ENCODE results near the gene RHBDD2.
"Not testable (repeated sequence)": the region's sequence is repeated elsewhere in the genome, so short reads cannot be mapped to it uniquely, and the experiment has no call there.

The RHBDD2 gene

DNA sequence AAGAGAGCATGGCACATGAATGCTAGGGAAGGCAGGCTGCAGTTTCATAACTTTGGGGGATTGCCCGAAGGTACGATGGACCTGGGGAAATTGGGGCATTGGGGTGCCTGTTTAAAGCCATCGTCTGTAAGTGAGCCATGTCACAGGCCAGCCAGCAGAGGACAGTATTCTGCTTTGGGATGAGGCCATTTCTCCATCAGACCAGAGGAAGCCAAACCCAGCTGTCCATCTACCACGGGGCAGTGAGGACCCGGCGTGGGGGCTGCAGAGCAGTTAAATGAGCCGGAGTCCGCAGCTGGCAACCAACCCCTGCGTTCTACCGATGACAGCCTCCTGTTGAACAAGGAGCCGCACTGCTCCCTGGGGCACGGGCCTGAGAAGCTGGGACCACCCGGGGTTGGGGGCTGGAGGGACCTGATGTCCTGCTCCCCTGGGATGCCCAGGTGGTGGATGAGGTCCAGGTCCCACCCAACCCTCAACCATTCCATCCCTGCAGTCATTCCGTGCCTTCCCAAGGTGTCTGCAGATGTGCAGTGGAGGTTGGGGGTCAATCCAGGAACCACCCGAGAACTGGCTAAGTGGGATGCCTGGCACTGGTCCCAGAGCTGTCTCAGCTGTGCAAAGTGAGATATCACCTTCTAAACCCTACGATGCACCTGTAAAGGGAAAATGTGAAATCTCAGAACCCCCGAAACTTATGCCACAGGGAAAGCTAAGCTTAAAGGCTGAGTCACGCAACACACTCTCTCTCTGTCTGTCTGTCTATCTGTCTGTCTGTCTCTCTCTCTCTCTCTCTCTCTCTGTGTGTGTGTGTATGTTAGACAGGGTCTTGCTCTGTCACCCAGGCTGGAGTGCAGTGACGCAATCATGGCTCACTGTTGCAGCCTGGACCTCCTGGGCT, 12.1 kb upstream of the RHBDD2 start:
- peak; percentile 54 for DNase-seq

DNA sequence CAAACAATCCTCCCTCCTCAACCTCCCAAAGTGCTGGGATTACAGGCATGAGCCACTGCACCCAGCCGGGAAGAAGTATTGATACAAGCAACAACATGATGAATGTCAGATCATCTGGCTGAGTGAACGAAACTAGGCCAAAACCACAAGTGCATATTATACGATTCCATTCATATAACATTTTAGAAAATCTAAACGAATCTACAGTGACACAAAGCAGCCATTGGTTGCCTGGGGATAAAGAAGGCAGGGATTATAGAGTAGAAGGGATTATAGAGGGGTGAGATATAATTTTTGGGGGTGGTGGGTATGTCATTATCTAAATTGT, 11.5 kb upstream of the RHBDD2 start:
- DNase-seq = no peak

DNA sequence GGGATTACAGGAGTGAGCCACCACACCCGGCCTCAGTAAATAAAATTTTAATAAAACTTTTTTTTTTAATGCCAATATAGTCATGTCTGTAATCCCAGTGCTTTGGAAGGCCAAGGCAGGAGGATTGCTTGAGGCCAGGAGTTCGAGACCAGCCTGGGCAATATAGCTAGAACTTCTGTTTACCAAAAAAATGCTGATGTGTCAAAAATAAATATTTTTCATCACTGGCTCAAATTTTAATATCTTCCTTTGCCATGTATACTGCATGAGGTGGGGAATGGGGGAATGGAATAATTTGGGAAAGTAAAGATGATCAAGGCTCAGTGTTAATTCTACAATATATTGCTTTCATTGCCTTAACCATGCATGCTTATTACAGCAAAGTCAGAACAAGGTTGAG, 10.7 kb upstream of the RHBDD2 start:
- no peak for DNase-seq

DNA sequence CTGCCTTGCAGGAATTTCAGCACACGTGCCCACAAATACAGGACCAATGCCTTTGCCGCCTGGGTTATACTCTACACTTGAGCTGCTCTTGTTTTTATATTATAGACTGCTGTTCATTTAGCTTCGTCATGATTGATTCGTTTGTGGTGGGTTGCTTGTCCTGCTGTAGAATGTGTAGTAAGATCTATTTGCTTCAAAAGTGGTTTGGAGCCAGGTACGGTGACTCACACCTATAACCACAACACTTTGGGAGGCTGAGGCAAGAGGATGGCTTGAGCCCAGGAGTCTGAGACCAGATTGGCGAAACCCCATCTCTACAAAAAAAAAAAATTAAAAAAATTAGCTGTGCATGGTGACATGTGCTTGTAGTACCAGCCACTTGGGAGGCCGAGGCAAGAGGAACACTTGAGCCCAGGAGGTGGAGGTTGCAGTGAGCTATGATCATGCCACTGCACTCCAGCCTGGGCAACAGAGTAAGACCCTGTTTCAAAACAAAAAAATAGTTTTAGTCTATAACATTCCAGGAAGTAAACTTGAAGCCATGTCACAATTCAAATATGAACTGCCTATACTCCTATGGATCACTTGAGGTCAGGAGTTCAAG, 9.0 kb upstream of the RHBDD2 start:
- DNase-seq = no peak

DNA sequence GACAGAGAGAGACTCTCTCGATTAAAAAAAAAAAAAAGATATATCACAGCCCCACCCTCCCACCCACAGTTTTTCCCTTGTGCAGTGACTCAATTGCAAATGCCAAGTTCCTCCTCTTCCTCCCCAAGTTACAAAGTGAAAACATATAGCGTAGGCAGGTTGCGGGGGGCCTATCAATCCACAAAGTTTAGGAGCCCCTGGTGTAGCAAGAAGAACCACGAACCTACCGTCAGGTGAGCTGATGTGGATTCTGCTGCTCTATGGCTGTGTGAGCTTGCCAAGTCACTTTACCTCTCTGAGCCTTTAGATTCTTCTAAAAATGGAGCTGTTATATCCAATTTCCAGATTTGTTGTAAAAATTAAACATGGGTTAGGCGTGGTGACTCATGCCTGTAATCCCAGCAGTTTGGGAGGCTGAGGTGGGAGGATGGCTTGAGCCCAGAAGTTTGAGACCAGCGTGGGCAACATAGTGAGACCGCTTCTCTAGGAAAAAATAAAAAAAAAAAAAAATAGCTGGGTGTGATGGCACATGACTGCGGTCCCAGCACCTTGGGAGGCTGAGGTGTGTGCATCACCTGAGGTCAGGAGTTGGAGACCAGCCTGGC, 8.2 kb upstream of the RHBDD2 start:
- no peak for DNase-seq

DNA sequence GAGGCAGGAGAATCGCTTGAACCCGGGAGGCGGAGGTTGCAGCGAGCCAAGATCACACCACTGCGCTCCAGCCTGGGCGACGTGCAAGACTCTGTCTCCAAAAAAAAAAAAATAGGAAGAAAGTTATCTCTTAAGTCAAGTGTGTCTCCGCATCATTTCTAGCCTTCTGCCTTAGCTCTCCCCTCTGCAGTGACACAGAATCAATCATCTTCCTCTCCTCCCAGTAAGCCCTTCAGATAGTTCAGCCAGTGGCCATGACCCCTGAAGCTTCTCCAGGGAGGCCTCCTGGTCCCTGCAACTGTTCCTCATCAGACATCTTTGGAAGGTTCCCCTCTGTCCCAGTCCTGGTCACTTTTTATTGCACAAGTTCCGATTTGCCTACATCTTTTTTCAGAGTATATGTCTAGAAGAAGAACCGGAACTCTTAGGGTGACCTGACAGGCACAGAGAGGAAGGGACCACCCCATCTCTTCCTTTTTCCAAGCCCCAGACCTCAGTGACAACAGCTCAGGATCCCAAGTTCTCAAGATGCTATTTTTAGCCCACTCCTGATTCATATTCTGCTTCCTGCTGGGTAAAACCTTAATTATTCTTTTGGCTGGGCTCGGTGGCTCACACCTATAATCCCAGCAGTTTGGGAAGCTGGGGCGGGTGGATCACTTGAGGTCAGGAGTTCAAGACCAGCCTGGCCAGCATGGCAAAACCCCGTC, 6.6 kb upstream of the RHBDD2 start:
- DNase-seq = peak; percentile 44

DNA sequence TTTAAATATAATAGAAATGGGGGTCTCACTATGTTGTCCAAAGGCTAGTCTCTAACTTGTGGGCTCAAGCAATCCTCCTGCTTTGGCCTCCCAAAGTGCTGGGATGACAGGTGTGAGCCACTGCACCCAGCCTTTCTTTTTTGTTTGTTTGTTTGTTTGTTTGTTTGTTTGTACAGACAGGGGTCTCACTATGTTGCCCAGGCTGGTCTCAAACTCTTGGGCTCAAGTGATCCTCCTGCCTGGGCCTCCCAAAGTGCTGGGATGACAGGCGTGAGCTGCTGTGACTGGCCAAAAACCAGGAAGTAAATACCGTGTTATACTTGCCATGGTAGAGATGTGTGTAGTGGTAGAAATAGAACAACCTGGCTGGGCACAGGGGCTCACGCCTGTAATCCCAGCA, 4.7 kb upstream of the RHBDD2 start:
- not testable (repeated sequence) for DNase-seq

DNA sequence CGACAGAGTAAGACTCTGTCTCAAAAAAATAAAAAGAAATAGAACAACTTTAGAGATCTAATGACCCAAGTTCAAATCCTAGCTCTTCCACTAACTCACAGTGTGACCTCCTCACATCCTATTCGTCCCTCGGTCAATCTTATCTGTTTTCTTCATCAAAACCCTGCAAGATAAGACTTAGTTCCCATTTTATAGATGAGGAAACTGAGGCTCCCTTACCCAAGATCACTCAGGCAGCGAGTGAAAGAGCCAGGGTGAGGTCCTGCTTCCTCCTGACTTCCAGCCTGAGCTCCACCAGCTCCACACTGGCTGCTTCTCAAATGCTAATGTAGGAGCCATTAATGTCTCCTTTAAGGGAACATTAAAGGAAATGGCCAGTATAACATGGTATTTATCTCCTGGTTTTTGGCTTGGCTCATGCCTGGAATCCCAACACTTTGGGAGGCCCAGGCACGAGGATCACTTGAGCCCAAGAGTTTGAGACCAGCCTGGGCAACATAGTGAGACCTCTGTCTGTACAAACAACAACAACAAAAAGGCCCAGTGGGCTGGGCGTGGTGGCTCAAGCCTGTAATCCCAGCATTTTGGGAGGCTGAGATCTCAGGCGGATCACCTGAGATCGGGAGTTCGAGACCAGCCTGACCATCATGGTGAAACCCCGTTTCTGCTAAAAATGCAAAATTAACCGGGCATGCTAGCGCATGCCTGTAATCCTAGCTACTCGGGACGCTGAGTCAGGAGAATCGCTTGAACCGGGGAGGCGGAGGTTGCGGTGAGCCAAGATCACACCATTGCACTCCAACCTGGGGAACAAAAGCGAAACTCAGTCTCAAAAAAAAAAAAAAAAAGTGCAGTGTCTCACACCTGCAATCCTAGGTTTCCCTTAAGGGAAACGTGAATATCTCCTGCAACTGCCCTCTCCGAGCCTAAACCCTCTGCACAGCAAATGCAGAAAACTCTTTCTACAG, 3.4 kb upstream of the RHBDD2 start:
- DNase-seq = no peak

DNA sequence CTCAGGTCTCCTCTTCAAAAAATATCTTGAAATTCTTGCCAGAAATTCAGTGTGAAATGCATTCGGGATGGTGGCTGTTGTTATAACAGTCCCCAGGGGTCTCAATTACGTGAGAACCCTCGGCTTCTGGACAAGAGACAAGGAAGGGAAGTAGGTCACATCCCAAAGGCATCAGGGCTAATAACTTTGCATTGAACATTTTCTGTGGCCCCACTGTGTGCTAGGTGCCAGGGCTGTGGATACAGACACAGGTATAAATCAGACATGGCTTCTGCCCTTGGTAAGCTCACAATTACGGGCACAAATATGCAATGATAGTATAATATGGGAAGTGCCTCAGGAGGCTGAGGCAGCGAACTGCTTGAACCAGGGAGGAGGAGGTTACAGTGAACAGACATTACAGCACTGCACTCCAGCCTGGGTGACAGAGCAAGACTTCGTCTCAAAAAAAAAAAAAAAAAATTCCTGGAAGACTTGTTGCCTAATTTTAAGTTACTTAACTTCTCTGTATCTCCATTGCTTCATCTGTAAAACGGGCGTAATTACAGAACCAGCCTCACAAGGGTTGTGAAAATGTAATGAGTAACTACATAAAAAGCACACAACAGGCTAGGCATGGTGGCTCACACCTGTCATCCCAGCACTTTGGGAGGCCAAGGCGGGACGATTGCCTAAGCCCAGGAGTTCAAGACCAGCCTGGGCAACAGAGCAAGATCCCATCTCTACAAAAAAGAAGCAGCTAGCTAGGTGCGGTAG, 2.5 kb upstream of the RHBDD2 start:
- no peak for DNase-seq

DNA sequence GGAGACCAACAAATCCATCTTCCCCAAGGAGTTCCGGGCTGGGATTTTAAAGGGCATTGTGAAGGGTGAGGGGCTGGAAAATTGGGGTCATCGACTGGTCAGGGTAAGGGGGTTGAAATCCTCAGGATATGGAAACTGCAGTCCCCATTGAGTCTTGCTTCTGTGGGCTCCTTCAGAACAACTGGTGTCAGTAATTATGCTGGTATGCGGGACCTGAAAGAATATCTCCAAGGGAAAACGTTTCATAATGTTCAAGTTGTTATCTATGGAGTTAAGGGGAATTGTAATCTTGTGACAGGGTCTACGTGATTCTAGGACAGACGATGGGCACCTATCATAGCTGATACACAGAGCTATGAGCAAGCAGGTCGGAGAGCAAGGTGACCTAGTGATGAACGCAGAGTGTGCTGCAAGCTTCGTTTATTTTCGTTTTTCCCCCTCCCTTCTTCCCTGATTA, 494 bp upstream of the RHBDD2 start:
- DNase-seq = no peak

DNA sequence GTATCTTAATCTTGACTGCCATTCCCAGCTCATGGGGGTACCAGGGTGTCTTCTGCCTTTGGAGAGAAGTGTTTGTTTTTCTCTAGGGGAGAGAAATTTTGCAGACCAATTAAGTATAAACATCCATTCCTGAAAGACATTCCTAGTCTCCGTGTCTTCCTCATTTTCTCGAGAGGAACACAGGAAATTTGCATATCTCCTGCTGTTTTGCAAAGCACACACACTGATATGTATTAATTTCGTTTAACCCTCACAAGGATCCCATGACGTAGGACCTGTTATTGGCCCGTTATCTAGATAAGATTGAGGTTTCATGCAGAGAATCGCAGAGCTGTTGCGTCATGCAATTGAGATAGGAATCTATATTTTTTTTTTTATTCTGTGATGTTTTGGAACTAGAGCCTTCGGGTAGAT, 944 bp downstream of the RHBDD2 start:
- peak; percentile 39 for DNase-seq

DNA sequence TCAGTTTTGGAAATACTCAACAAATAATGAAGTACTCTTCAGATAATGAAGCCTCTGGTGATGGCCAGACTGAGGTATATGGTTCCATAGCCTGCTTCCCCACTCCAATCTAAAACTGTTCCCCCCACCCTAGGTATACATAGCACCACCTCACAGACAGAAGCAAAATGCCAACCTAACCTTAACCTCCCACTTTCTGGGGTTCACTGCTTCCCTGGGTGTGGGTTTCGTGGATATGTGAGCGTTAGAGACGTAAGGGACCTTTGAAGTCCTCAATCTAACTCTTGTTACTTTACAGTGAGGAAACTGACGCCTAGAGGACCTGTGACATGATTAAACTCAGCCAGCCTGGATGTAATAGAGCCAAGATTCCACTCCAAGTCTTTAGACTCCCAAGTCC, 1.4 kb downstream of the RHBDD2 start:
- DNase-seq = no peak

DNA sequence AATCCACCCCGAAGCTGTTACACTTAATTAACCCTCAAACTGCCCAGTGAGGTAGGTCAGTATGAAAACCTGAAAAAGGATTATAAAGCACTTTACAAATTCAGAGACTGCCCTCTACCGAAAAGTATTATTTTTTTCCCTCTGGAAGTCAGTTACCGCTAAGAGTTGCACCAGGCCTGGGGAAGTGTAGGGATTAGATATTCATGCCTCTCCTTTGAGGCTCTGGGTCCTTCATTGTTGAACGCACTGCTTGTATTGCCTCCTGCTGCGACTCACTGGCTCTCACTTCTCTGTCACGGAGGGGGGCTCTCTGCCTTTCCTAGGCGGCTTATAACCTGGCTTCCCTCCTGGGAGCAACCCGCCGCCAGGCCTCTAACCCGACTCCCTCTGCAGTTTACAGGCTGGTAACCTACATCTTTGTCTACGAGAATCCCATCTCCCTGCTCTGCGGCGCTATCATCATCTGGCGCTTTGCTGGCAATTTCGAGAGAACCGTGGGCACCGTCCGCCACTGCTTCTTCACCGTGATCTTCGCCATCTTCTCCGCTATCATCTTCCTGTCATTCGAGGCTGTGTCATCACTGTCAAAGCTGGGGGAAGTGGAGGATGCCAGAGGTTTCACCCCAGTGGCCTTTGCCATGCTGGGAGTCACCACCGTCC, 2.7 kb downstream of the RHBDD2 start:
- DNase-seq = no peak

DNA sequence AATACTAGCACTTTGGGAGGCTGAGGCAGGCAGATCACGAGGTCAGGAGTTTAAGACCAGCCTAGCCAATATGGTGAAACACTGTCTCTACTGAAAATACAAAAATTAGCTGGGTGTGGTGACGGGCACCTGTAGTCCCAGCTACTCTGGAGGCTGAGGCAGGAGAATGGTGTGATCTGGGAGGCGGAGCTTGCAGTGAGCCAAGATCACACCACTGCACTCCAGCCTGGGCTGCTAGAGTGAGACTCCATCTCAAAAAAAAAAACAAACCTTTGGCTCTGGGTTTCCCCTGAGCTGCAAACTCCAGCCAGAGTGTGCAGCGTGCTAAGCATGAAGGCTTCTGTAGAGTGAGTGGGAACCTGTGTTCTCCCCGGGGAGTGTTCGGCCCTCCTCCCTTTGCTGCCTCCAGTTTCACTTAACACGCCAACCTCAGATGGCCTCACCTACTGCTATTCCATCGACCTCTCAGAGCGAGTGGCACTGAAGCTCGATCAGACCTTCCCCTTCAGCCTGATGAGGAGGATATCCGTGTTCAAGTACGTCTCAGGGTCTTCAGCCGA, 4.5 kb downstream of the RHBDD2 start:
- DNase-seq = not testable (repeated sequence)

DNA sequence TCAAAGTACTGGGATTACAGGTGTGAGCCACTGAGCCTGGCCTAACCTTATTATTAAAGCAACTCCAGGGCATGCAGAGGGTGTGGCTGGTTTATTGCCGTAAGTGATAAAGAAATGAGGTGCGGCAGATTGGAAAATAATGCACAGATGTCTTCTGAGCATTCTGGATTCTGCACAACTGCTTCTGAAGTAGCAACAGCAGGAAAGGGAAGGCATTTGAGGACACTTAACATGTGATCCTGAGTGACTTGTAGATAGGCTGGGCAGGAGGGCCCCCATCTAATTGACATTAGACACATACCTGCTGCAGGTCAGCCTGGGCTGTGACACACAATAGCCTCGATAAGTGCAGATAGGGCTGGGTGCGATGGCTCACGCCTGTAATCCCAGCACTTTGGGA, 5.6 kb downstream of the RHBDD2 start:
- DNase-seq = no peak

DNA sequence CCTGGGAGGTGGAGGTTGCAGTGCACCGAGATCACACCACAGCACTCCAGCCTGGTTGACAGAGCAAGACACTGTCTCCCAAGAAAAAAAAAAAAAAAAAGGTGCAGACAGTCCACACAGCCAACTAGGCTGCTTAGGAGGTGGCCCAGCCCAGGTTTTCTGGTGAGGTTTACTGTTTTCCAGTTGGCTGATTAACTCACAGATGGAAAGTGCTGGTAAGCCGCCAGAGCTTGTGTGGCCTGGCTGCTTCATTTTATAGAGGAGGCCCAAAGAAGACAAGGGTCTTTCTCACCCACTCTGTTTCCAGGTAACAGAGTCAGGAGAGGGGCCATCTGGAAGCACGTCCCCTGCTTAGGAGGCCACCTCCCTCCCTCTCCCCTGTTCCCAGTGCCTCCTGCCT, 6.2 kb downstream of the RHBDD2 start:
- DNase-seq = no peak

DNA sequence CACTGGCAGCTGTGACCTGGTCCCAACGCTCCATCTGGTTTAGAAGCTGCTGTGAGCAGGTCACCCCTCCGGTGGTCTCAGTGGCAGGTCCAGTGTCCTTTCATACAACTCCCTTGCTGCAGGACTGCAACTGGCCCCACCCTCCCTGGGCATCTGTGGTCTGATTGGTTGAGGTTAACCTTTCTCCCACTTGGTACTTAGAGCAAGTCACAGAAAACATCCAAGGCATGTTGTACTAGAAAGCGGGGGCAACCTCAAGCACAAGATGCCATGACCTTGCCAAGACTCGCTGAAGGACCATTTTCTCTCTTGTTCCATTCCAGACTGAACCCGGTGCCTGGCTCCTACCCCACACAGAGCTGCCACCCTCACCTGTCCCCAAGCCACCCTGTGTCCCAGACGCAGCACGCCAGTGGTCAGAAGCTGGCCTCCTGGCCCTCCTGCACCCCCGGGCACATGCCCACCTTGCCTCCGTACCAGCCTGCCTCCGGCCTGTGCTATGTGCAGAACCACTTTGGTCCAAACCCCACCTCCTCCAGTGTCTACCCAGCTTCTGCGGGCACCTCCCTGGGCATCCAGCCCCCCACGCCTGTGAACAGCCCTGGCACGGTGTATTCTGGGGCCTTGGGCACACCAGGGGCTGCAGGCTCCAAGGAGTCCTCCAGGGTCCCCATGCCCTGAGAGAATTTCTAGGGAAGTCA, 9.0 kb downstream of the RHBDD2 start:
- no peak for DNase-seq

DNA sequence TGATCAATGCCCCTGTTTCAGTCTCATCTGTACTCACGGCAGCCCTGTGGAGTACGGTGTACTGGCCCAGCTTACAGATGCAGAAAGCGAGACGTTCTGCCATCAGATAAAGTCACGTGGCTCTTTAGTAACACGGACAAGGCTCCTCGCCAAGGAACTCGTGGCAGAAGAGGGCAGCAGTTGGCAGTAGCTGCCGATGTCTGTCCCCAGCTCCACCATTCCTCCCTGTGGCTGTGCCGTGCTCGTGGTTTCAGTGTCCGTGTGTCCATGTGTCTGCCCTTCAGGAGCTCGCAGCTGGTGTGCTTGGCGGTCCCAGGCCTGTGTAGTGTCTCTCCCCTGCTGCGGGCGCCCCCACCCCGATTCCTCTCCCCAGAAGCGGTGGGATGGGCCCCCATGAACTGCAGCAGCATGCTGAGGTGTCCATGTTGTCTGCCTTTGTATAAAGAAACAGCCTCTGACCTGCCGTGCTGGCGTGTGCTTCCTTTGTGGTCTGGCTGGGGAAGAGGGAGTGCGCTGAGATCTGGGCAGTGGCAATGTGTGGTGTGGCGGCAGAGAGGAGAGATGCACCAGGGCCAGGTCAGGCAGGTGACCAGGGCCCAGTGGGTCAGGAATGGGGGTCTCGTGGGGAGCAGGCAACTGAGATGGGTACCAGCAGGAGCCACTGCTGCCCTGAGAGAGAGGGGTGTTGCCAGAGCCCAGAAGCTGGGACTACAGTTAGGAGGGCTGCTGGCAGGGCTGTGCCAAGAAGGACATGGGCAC, 9.8 kb downstream of the RHBDD2 start:
- DNase-seq = no peak

All from fibroblast of skin of back (primary cell).